ENCODE measurements around the gene RERE. TPM values are rescaled to one million over a fixed set of nuclear protein-coding genes. Genes with fewer than 3 reads are reported as not detected.

Gene RERE
- total RNA-seq, 1 donor from 2014 or later: 78.2 TPM

DNA sequence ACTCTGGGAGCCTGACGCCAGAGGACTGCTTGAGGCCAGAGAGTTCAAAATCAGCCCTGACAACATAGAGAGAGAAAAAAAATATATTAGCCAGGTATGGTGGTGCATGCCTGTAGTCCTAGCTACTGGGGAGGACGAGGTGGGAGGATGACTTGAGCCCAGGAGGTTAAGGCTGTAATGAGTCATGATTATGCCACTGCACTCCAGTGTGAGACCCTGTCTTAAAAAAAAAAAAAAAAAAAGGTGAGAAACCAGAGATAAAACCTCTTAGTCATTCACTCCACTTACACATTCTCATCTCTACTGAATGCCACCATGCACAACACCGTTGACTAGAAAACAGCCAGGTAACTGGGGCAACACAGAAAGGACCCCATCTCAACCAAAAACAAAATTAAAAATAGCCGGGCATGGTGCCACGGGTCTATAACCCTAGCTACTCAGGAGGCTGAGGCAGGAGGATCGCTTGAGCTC lies 321.5 kb downstream of the RERE start:
- intact Hi-C loops (cut with micrococcal nuclease): no loop called here

GRCh38 chr1:8494681-8495080 lies 322.8 kb downstream of the RERE start:
- intact Hi-C loops (cut with micrococcal nuclease): no loop called here

DNA sequence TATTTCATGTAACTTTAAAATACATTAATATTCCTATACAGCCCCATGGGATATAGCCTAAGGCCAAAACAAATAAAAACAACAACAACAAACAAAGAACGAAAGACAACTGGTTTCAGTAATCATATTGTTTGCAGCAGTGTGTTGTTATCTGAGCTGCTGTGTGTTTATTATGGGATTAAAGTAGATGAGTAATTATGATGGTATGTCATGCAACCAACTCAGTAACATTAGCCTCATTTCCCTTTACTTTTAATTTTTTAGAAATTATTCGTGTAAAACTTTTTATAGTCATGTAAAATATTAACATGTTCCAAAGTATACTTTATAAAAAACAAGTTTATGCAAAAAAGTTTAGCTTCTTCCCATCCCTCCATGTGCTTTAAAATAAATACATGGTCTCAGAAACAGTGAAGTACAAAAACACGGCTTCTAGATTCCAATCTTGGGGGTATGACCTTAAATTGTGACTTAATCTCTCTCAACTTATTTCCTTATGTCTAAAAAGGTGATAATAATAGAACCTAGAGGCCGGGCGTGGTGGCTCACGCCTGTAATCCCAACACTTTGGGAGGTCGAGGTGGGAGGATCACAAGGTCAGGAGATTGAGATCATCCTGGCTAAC lies 323.4 kb downstream of the RERE start:
- intact Hi-C loops (cut with micrococcal nuclease): no loop called here

DNA sequence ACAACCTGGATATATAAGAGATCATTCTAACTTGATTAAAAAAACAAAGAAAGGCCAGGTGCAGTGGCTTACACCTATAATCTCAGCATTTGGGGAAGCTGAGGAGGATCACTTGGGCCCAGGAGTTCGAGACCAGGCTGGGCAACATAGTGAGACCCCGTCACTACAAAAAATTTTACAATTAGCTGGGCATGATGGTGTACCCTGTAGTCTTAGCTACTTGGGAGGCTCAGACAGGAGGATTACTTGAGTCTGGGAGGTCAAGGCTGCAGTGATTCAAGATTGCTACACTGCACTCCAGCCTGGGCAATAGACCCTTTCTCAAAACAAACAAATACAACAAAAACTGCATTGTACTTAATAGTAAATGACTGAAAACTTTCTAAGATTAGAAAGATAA lies 330.2 kb downstream of the RERE start:
- intact Hi-C loops (cut with micrococcal nuclease): no loop called here

- intact Hi-C loops (cut with micrococcal nuclease): no loop called here
These were observed 331.4 kb downstream of the RERE start for GRCh38 chr1:8486047-8486446.

- intact Hi-C loops (cut with micrococcal nuclease): no loop called here
These were observed 333.9 kb downstream of the RERE start for GRCh38 chr1:8483586-8483985.

- intact Hi-C loops (cut with micrococcal nuclease): no loop called here
These were observed 334.5 kb downstream of the RERE start for GRCh38 chr1:8482979-8483381.

DNA sequence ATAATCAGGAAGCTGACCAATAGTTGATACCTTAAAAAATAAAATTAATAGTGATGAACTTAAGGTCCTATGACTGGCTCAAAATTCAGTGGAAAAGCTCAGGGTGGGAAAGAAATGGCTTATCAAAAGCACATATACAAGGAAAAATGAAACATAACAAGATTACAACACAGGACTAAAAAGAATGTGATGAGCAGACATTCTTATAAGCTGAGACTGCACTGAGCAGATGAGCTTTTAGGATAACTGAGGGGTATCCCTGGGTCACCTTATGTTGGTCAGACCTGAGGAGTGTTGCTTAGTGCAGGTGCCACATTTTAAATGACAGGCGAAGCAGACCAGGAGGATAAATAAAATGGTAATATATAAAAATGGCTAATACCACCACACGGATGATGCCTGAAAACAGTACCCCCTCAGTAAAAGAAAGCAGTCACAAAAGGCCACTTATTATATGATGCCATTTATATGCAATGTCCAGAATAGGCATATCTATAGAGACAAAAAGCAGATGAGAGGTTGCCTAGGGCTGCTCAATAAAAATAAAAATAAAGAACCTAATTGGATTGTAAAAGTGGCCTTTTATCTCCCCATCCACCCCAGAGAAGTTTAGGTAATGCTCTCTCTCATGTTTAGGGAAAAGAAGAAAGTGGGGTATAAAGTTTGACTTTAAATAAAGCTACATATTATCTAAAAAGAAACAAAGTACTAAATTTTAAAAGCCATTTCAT lies 335.6 kb downstream of the RERE start:
- intact Hi-C loops (cut with micrococcal nuclease): no loop called here

- intact Hi-C loops (cut with micrococcal nuclease): no loop called here
These were observed 338.9 kb downstream of the RERE start for GRCh38 chr1:8478566-8478965.

DNA sequence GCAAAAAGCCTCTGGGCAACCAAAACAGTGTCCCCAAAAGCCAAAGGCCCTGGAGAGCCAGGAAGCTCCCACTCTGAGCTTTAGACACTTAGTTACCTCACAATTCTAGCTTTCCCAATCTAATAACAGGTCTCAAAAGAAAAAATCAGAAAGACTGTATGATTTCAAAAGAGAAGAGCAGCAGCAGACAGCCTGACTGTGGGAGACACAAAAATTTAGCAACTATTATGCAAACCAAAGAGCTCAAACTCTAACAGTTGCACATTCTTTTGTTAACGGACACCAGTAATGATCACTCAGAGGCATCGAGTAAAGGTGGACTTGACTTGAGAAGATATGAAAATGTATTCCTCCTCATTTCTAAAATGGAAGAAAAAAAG lies 339.5 kb downstream of the RERE start:
- intact Hi-C loops (cut with micrococcal nuclease): no loop called here

DNA sequence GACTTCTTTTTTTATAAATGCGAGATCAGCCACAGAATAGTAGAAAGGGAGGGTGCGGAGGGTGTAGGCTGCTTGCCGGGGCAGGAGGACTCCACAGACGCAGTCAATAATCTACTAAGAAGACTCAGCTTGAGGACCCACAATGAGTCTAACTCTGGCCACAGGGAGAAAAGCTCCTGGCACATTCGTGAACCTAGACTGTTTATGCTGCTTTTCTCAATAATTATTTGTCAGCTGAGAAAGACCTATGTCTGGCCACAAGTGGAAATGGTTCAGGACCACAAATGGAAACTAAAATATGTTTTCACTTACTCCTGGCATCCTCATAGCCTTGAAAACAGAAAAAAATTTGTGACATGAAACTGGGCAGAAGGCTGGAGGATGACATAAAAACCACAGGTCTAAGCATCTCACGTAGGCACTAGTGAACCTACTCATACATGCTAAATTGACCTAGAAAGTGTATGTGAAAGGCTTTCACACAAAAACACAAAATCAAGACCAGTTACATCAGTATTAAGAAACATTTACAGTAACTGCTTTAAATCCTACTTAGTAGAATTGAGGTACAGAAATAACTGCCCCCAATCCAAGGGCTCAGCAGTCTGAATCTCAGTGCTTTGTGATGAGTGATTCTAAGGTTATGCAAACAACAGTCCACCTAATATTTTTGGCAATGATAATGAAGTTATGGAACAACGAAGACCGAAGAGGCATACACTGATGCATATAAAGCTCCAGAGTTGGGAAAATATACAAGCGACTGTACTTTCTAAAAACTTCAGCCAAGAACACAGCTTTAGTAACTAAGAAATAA lies 340.1 kb downstream of the RERE start:
- intact Hi-C loops (cut with micrococcal nuclease): no loop called here

- intact Hi-C loops (cut with micrococcal nuclease): no loop called here
These were observed 341.4 kb downstream of the RERE start for GRCh38 chr1:8476006-8476405.

- intact Hi-C loops (cut with micrococcal nuclease): loop anchor here (5.0 kb wide), 3 partner anchors 38 to 77 kb away; no protein-coding TSS in a partner anchor
These were observed 343.1 kb downstream of the RERE start for GRCh38 chr1:8474369-8474768.

DNA sequence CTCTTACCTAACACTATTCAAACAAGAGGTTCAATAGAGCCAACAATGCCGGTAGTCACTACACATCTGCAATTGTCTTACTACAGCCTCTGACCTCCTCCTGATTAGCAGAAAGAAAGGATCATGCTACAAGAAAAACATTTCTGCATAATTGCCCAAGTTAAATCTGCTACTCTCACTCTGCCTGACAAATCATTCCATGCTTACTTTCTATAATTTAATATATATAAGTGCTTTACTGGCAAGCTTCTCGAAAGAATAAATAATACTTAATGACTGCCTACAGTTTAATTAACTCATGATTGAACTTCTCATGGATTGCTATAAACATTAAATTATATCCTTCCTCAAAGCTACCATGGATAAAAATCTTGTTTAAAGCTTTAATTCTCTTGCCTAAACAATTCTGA lies 343.5 kb downstream of the RERE start:
- intact Hi-C loops (cut with micrococcal nuclease): loop anchor here (2.0 to 5.0 kb wide), 6 partner anchors 25 to 77 kb away; no protein-coding TSS in a partner anchor

DNA sequence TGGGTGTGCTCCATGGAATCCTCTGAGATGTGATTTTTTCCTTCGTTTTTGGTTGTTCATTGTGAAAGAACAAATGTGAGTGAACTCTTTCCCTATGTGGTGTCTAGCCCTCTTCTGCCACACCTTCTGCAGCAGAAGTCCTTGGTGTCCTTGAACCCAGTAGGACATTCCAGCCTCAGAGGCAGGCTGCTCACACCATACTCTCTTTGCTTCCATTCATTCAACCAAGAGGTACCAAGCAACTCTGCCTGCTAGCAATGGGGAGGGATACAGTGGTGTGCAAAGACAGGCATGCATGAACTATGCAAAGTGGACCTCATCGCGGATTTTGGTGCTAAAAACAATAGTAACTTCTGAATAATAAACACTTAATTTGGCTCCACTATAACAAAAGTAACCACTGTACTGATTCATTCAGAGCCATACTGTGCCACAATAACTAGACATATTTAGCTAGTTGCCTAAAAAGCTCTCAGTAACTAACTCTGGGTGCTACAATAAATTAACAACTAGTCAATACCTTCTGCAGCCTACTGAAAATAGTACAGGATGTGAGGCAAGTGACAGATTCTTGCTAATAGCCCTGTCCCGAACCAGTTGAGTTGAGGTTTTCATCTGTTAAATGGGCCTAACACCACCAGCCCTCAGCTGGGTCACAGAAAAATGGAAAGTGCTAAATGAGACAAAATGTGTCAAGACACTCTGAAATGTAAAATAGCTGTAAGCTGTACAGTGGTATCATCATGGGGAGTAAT lies 344.1 kb downstream of the RERE start:
- intact Hi-C loops (cut with micrococcal nuclease): loop anchor here (2.0 to 5.0 kb wide), 6 partner anchors 24 to 76 kb away; no protein-coding TSS in a partner anchor

DNA sequence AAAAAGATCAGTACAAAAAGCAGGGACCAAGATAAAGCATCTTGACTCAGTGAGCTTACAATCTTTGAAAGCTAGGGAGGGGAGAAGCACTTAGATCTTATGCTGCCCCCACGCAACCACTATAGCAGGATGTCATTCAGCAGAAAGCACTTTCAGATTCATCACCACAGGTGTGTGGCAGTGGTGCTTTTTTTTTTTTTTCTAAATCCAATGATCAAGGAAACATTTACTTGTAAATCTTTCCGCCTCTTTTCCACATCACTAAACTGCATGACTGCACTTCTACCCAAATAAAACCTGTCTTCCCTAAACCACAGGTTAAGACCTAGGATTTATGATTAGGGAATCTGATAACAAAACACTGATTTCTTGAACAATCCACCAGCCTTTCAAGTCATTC lies 344.8 kb downstream of the RERE start:
- intact Hi-C loops (cut with micrococcal nuclease): loop anchor here (2.0 to 5.0 kb wide), 6 partner anchors 24 to 75 kb away; no protein-coding TSS in a partner anchor

GRCh38 chr1:8471451-8471850 lies 346.0 kb downstream of the RERE start:
- intact Hi-C loops (cut with micrococcal nuclease): loop anchor here (5.0 kb wide), 3 partner anchors 41 to 74 kb away; no protein-coding TSS in a partner anchor

GRCh38 chr1:8468751-8469150 lies 348.7 kb downstream of the RERE start:
- intact Hi-C loops (cut with micrococcal nuclease): no loop called here

- intact Hi-C loops (cut with micrococcal nuclease): no loop called here
These were observed 350.1 kb downstream of the RERE start for GRCh38 chr1:8467308-8467707.

DNA sequence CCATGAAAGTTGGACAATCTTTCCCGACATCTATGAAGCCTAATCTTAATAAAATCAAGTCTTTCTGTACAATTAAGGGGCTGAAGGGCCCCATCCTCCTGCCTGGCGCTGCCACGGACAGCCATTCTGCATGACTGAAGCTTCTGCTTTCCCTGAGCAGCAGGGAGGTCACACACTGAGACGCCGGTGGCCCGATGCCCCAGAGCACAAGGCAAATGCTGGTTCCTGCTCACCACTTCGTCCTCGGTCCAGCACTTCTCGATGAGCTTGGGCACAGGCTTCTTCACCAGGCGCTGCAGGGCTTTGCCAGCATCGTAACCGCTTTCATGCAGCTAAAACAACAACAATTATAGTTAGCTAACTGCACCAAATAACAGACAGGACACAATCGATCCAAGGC lies 351.7 kb downstream of the RERE start:
- intact Hi-C loops (cut with micrococcal nuclease): no loop called here

- intact Hi-C loops (cut with micrococcal nuclease): no loop called here
These were observed 352.4 kb downstream of the RERE start for GRCh38 chr1:8465013-8465412.
